ENCODE measurements around the gene FMN2.

Gene FMN2

DNA sequence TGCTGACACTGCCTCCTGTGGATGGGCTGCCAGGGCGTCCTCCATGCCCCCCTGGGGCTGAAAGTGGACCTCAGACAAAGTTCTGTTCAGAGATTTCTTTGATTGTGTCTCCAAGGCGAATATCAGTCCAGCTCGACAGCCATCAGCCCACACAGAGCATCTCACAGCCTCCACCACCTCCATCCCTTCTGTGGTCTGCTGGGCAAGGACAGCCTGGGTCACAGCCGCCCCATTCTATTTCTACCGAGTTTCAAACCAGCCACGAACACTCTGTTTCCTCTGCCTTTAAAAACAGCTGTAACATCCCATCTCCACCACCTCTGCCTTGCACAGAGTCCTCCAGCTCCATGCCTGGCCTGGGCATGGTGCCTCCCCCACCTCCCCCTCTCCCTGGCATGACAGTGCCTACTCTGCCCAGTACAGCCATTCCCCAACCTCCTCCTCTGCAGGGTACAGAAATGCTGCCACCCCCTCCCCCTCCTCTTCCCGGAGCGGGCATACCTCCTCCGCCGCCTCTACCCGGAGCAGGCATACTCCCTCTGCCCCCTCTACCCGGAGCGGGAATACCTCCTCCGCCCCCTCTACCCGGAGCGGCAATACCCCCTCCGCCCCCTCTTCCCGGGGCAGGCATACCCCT is 115.5 kb downstream of the FMN2 start:
- no peak overlapping the region for H3K4me2 ChIP-seq (ENCODE audit: low read length)
- H3K36me3 ChIP-seq (ENCODE audit: control insufficient read depth, insufficient read depth, low read length): no peaks in the 10 kb centered on the region
- no peak overlapping the region for H3K4me3 ChIP-seq (ENCODE audit: low read depth, low read length)
- no peak overlapping the region for H3K9ac ChIP-seq
- no peak overlapping the region for H3K27ac ChIP-seq
- H3K9me3 ChIP-seq (ENCODE audit: control insufficient read depth, low read length): no peaks in the 10 kb centered on the region
- H3K79me2 ChIP-seq: no peaks in the 10 kb centered on the region
- H3K4me1 ChIP-seq: no peaks in the 10 kb centered on the region
- no peak overlapping the region for H2AFZ ChIP-seq
- H3K27me3 ChIP-seq (ENCODE audit: control insufficient read depth, insufficient read depth, low read length): no peaks in the 10 kb centered on the region
- TF ChIP-seq, protein P1, sequence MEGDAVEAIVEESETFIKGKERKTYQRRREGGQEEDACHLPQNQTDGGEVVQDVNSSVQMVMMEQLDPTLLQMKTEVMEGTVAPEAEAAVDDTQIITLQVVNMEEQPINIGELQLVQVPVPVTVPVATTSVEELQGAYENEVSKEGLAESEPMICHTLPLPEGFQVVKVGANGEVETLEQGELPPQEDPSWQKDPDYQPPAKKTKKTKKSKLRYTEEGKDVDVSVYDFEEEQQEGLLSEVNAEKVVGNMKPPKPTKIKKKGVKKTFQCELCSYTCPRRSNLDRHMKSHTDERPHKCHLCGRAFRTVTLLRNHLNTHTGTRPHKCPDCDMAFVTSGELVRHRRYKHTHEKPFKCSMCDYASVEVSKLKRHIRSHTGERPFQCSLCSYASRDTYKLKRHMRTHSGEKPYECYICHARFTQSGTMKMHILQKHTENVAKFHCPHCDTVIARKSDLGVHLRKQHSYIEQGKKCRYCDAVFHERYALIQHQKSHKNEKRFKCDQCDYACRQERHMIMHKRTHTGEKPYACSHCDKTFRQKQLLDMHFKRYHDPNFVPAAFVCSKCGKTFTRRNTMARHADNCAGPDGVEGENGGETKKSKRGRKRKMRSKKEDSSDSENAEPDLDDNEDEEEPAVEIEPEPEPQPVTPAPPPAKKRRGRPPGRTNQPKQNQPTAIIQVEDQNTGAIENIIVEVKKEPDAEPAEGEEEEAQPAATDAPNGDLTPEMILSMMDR (IDR thresholded peaks at IDR 0.05): no peak

DNA sequence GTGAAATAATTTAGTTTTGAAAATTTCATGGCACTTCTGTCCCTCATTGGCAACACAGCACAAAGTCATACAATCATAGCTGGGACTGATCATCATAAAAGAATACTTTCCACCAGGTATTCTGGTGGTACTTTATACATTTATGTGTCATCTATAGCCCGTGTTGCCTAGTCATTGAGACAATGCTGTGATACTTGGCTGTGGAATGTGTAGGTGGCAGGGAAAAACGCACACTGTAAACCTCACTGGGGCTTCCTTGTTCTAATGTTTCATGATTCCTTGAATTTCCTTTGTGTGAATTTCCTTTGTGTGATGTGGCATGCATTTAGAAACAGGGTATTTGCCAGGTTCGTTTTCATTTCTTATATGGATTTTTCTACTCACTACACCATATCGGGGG is 118.3 kb downstream of the FMN2 start:
- no peaks in the 10 kb centered on the region for H3K36me3 ChIP-seq (ENCODE audit: control insufficient read depth, insufficient read depth, low read length)
- H3K4me1 ChIP-seq: no peaks in the 10 kb centered on the region
- H2AFZ ChIP-seq: no peak overlapping the region
- TF ChIP-seq, protein P1 (IDR thresholded peaks at IDR 0.05): no peak
- no peak overlapping the region for H3K4me3 ChIP-seq (ENCODE audit: low read depth, low read length)
- H3K9ac ChIP-seq: no peak overlapping the region
- no peak overlapping the region for H3K27ac ChIP-seq
- no peaks in the 10 kb centered on the region for H3K9me3 ChIP-seq (ENCODE audit: control insufficient read depth, low read length)
- H3K79me2 ChIP-seq: no peaks in the 10 kb centered on the region
- H3K4me2 ChIP-seq (ENCODE audit: low read length): no peak overlapping the region
- H3K27me3 ChIP-seq (ENCODE audit: control insufficient read depth, insufficient read depth, low read length): no peaks in the 10 kb centered on the region

- H3K9ac ChIP-seq: no peak overlapping the region
- H3K4me3 ChIP-seq (ENCODE audit: low read depth, low read length): no peak overlapping the region
- no peaks in the 10 kb centered on the region for H3K79me2 ChIP-seq
- H3K4me2 ChIP-seq (ENCODE audit: low read length): no peak overlapping the region
- H3K4me1 ChIP-seq: no peaks in the 10 kb centered on the region
- no peak overlapping the region for H2AFZ ChIP-seq
- H3K27ac ChIP-seq: no peak overlapping the region
- no peaks in the 10 kb centered on the region for H3K27me3 ChIP-seq (ENCODE audit: control insufficient read depth, insufficient read depth, low read length)
- H3K36me3 ChIP-seq (ENCODE audit: control insufficient read depth, insufficient read depth, low read length): no peaks in the 10 kb centered on the region
- TF ChIP-seq, protein P1 (IDR thresholded peaks at IDR 0.05): no peak
- H3K9me3 ChIP-seq (ENCODE audit: control insufficient read depth, low read length): no peaks in the 10 kb centered on the region
These were observed 120.9 kb downstream of the FMN2 start for GRCh38 chr1:240212556-240212955.

- no peaks in the 10 kb centered on the region for H3K9me3 ChIP-seq (ENCODE audit: control insufficient read depth, low read length)
- no peak overlapping the region for H3K9ac ChIP-seq
- H2AFZ ChIP-seq: no peak overlapping the region
- no peak overlapping the region for H3K4me3 ChIP-seq (ENCODE audit: low read depth, low read length)
- H3K27ac ChIP-seq: no peak overlapping the region
- H3K27me3 ChIP-seq (ENCODE audit: control insufficient read depth, insufficient read depth, low read length): no peaks in the 10 kb centered on the region
- no peaks in the 10 kb centered on the region for H3K4me1 ChIP-seq
- no peak overlapping the region for H3K4me2 ChIP-seq (ENCODE audit: low read length)
- no peaks in the 10 kb centered on the region for H3K36me3 ChIP-seq (ENCODE audit: control insufficient read depth, insufficient read depth, low read length)
- H3K79me2 ChIP-seq: no peaks in the 10 kb centered on the region
- TF ChIP-seq, protein P1 (IDR thresholded peaks at IDR 0.05): no peak
These were observed 125.7 kb downstream of the FMN2 start for GRCh38 chr1:240217403-240217802.

GRCh38 chr1:240219104-240219503 is 127.4 kb downstream of the FMN2 start:
- Histone ChIP-seq H2AFZ (no peak overlapping the region), H3K4me2 (ENCODE audit: low read length) (no peak overlapping the region), H3K9me3 (ENCODE audit: control insufficient read depth, low read length) (no peaks in the 10 kb centered on the region), H3K79me2 (no peaks in the 10 kb centered on the region), H3K36me3 (ENCODE audit: control insufficient read depth, insufficient read depth, low read length) (no peaks in the 10 kb centered on the region), H3K4me1 (no peaks in the 10 kb centered on the region), H3K9ac (no peak overlapping the region), H3K4me3 (ENCODE audit: low read depth, low read length) (no peak overlapping the region), H3K27me3 (ENCODE audit: control insufficient read depth, insufficient read depth, low read length) (no peaks in the 10 kb centered on the region), H3K27ac (no peak overlapping the region)
- TF ChIP-seq, protein P1 (IDR thresholded peaks at IDR 0.05): no peak
